ENCODE measurements around the gene MCM9.

Gene MCM9

GRCh38 chr6:118953391-118953790 lies 18.4 kb upstream of the MCM9 start:
- TF ChIP-seq GABPA (IDR thresholded peaks at IDR 0.05; ENCODE audit: low read depth) (no peak), POLR2AphosphoS5 (IDR thresholded peaks at IDR 0.05; ENCODE audit: low read depth) (no peak), REST (IDR thresholded peaks at IDR 0.05; ENCODE audit: insufficient replicate concordance, low read depth) (no peak), SPI1 (IDR thresholded peaks at IDR 0.05; ENCODE audit: borderline replicate concordance, low read depth) (no peak), CTCF (IDR thresholded peaks at IDR 0.05; ENCODE audit: insufficient read depth, low read length) (no peak)

GRCh38 chr6:118952683-118953082 lies 17.7 kb upstream of the MCM9 start:
- Histone ChIP-seq H3K4me3 (replicated peaks; ENCODE audit: insufficient read depth, low read length) (no peak overlapping the region), H3K27me3 (ENCODE audit: insufficient read depth, poor library complexity, severe bottlenecking) (no peaks in the 10 kb centered on the region), H3K27ac (replicated peaks) (no peak overlapping the region)
- DNase-seq (ENCODE audit: low read depth in 1 of 2, low spot score in 1 of 2): no peak
- TF ChIP-seq POLR2AphosphoS5 (IDR thresholded peaks at IDR 0.05; ENCODE audit: low read depth) (no peak), CTCF (IDR thresholded peaks at IDR 0.05; ENCODE audit: insufficient read depth, low read length) (no peak), SPI1 (IDR thresholded peaks at IDR 0.05; ENCODE audit: borderline replicate concordance, low read depth) (no peak), REST (IDR thresholded peaks at IDR 0.05; ENCODE audit: insufficient replicate concordance, low read depth) (no peak), GABPA (IDR thresholded peaks at IDR 0.05; ENCODE audit: low read depth) (no peak)

More at GRCh38 chr6:118953391-118953790, 18.4 kb upstream of the MCM9 start:
- H3K27ac ChIP-seq (replicated peaks): no peak overlapping the region
- no peak for DNase-seq (ENCODE audit: low read depth in 1 of 2, low spot score in 1 of 2)
- H3K27me3 ChIP-seq (ENCODE audit: insufficient read depth, poor library complexity, severe bottlenecking): no peaks in the 10 kb centered on the region
- H3K4me3 ChIP-seq (replicated peaks; ENCODE audit: insufficient read depth, low read length): no peak overlapping the region

GRCh38 chr6:118945217-118945616 lies 10.3 kb upstream of the MCM9 start:
- Histone ChIP-seq H3K27ac (replicated peaks) (no peak overlapping the region), H3K27me3 (ENCODE audit: insufficient read depth, poor library complexity, severe bottlenecking) (no peaks in the 10 kb centered on the region), H3K4me3 (replicated peaks; ENCODE audit: insufficient read depth, low read length) (no peak overlapping the region)
- DNase-seq (ENCODE audit: low read depth in 1 of 2, low spot score in 1 of 2): no peak
- no peak for TF ChIP-seq CTCF (IDR thresholded peaks at IDR 0.05; ENCODE audit: insufficient read depth, low read length)

GRCh38 chr6:118940770-118941169 lies 5.8 kb upstream of the MCM9 start:
- Histone ChIP-seq H3K4me3 (replicated peaks; ENCODE audit: insufficient read depth, low read length) (no peak overlapping the region), H3K27ac (replicated peaks) (no peak overlapping the region), H3K27me3 (ENCODE audit: insufficient read depth, poor library complexity, severe bottlenecking) (no peaks in the 10 kb centered on the region)
- TF ChIP-seq REST (IDR thresholded peaks at IDR 0.05; ENCODE audit: insufficient replicate concordance, low read depth) (no peak), POLR2AphosphoS5 (IDR thresholded peaks at IDR 0.05; ENCODE audit: low read depth) (no peak), SPI1 (IDR thresholded peaks at IDR 0.05; ENCODE audit: borderline replicate concordance, low read depth) (no peak), GABPA (IDR thresholded peaks at IDR 0.05; ENCODE audit: low read depth) (no peak), CTCF (IDR thresholded peaks at IDR 0.05; ENCODE audit: insufficient read depth, low read length) (no peak)
- no peak for DNase-seq (ENCODE audit: low read depth in 1 of 2, low spot score in 1 of 2)
